GM21529 (cell line): ENCODE data around the gene RMDN2.
"Not testable (repeated sequence)": the region's sequence is repeated elsewhere in the genome, so short reads cannot be mapped to it uniquely, and the experiment has no call there.

Source experiments
- ATAC-seq: cut with Tn5 transposase; IDR thresholded peaks from one replicate; pipeline ENCODE4 v1.9.1; 2021; ENCODE audit not compliant: unreplicated experiment

Gene RMDN2

GRCh38 chr2:37928377-37928776, 3.3 kb downstream of the RMDN2 start:
- ATAC-seq = no peak

GRCh38 chr2:37930392-37930791, 5.3 kb downstream of the RMDN2 start:
- not testable (repeated sequence) for ATAC-seq

- ATAC-seq = not testable (repeated sequence)
These were observed 7.8 kb downstream of the RMDN2 start for GRCh38 chr2:37932873-37933272.

GRCh38 chr2:37934591-37935513, 9.8 kb downstream of the RMDN2 start:
- peak; percentile 81 for ATAC-seq

- not testable (repeated sequence) for ATAC-seq
These were observed 12.5 kb downstream of the RMDN2 start for GRCh38 chr2:37937568-37937967.

- not testable (repeated sequence) for ATAC-seq
These were observed 16.2 kb downstream of the RMDN2 start for GRCh38 chr2:37941267-37941666.

GRCh38 chr2:37944268-37944667, 19.2 kb downstream of the RMDN2 start:
- no peak for ATAC-seq

GRCh38 chr2:37947306-37947705, 22.2 kb downstream of the RMDN2 start:
- no peak for ATAC-seq

- not testable (repeated sequence) for ATAC-seq
These were observed 37.1 kb downstream of the RMDN2 start for GRCh38 chr2:37962018-37962739.

- not testable (repeated sequence) for ATAC-seq
These were observed 37.6 kb downstream of the RMDN2 start for GRCh38 chr2:37962740-37963121.

GRCh38 chr2:37963901-37964300, 38.8 kb downstream of the RMDN2 start:
- ATAC-seq = not testable (repeated sequence)

GRCh38 chr2:37966326-37966725, 41.2 kb downstream of the RMDN2 start:
- ATAC-seq = no peak

- no peak for ATAC-seq
These were observed 44.6 kb downstream of the RMDN2 start for GRCh38 chr2:37969731-37970130.

GRCh38 chr2:37971971-37972370, 46.9 kb downstream of the RMDN2 start:
- ATAC-seq = no peak

GRCh38 chr2:37973615-37974353, 48.7 kb downstream of the RMDN2 start:
- no peak for ATAC-seq

- ATAC-seq = no peak
These were observed 50.7 kb downstream of the RMDN2 start for GRCh38 chr2:37975808-37976207.

GRCh38 chr2:37976411-37976810, 51.3 kb downstream of the RMDN2 start:
- no peak for ATAC-seq

- no peak for ATAC-seq
These were observed 57.1 kb downstream of the RMDN2 start for GRCh38 chr2:37982147-37982582.

- ATAC-seq = no peak
These were observed 57.8 kb downstream of the RMDN2 start for GRCh38 chr2:37982847-37983246.

GRCh38 chr2:37983719-37984118, 58.6 kb downstream of the RMDN2 start:
- no peak for ATAC-seq

- no peak for ATAC-seq
These were observed 59.1 kb downstream of the RMDN2 start for GRCh38 chr2:37984176-37984575.
